ENCODE results near the gene MPPED1.

MPPED1 gene

DNA sequence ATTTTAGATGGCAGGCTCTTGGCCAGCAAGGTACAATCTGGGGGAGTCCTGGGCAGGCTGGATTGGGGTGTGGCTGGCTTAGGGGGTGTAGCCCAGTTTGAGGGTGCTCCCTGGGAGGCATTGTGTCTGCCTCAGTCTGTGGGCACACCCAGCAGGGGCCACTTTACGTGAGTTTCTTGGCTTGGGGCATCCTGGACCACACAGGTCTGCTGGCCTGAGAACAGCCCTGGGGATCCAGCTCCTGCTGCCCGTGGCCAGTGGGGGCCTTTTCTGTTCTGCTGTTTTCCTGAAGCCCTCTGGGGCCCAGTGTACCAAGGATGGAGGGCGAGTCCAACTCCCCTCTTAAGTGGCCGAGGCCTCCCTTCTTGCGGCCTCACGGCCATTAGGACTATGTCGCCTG, 71.9 kb downstream of the MPPED1 start:
- H3K4me3 ChIP-seq (replicated peaks; ENCODE audit: low read depth, low read length) = no peak overlapping the region
- no peak for DNase-seq (ENCODE audit: extremely low read depth, low read depth)
- TF ChIP-seq, protein P1, sequence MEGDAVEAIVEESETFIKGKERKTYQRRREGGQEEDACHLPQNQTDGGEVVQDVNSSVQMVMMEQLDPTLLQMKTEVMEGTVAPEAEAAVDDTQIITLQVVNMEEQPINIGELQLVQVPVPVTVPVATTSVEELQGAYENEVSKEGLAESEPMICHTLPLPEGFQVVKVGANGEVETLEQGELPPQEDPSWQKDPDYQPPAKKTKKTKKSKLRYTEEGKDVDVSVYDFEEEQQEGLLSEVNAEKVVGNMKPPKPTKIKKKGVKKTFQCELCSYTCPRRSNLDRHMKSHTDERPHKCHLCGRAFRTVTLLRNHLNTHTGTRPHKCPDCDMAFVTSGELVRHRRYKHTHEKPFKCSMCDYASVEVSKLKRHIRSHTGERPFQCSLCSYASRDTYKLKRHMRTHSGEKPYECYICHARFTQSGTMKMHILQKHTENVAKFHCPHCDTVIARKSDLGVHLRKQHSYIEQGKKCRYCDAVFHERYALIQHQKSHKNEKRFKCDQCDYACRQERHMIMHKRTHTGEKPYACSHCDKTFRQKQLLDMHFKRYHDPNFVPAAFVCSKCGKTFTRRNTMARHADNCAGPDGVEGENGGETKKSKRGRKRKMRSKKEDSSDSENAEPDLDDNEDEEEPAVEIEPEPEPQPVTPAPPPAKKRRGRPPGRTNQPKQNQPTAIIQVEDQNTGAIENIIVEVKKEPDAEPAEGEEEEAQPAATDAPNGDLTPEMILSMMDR (IDR thresholded peaks at IDR 0.05; ENCODE audit: low read depth, low read length, missing control alignments) = no peak

DNA sequence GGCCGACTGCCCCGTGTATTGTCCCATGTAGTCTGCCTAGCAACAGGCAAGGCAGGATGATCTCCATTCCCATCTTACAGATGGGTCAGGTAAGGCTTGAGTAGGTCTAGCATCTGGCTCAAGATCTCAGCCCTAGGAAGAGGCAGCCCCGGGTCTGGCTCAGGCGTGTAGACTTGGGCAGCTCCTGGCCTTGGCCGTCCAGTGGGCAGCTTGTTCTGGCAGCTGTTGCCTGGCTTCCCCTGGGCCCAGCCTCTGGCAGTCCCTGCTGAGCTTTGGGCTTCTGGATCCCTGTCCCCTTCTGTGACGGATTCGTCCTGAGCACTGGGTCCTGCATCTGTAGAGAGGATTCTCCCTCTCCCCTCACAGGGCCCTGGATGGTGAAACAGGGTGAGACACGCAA, 72.4 kb downstream of the MPPED1 start:
- DNase-seq (ENCODE audit: extremely low read depth, low read depth) = no peak
- no peak overlapping the region for H3K4me3 ChIP-seq (replicated peaks; ENCODE audit: low read depth, low read length)
- TF ChIP-seq, protein P1 (IDR thresholded peaks at IDR 0.05; ENCODE audit: low read depth, low read length, missing control alignments) = no peak

DNA sequence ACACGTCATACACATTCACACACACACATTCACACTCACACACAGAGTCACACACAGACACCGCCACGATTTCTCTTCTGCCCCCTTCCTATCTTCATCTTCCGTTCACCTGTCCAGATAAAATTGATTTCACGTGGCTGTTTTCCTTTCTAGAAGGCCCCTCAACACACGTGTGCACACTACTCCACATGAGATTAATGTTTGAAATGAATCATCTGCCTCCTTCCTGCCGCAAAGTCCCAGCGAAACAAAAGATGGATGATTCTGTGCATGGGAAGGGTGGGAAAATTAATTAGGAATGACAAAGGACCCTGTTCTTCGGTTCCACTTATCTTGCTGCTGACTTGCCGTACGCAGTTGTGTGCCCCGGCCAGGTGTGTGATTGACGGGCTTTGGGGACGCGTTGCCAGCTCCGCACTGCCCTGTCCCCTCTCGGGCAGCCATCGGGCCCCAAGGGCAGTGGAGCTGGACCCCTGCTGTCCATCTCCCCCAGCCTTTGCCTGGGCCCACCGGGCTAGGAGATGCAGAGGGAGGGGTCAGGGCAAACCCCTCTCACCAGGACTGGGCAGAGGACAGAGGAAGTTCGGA, 73.8 kb downstream of the MPPED1 start:
- TF ChIP-seq, protein P1 (IDR thresholded peaks at IDR 0.05; ENCODE audit: low read depth, low read length, missing control alignments) = no peak
- no peak for DNase-seq (ENCODE audit: extremely low read depth, low read depth)
- H3K4me3 ChIP-seq (replicated peaks; ENCODE audit: low read depth, low read length) = no peak overlapping the region

DNA sequence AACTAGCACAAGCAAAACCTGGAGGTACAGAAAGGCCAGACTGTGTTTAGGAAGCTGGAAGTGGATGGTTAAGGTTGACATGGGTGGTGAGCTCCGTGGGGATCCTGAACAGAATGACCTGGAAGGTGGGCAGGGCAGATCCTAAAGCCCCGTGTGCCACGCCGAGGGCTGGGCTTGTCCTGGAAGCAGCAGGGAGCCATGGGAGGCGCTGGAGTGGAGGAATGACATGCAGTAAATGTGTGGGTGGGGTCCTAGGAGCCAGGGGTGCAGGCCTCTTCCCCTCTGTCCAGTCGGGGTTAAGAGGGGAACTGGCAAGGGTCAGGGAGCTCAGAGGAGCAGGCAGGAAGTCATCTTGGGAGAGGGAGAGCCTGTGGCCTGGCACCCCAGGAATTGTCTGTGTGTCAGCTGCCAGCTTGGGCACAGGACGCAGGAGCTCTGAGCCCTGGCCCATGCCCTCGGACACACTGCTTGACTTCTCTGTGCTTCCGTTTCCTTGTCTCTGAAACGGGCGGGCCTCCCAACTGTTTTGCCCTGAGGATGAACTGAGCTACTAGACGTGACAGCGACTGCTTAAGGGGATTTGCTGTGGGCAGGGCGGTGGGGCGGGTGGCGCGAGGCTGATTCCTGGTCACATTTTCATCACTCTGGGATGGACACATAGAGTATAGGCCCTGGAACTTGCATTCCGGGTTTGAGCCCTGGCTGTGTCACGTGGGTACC, 75.7 kb downstream of the MPPED1 start:
- H3K4me3 ChIP-seq (replicated peaks; ENCODE audit: low read depth, low read length) = no peak overlapping the region
- no peak for DNase-seq (ENCODE audit: extremely low read depth, low read depth)
- TF ChIP-seq, protein P1 (IDR thresholded peaks at IDR 0.05; ENCODE audit: low read depth, low read length, missing control alignments) = no peak

DNA sequence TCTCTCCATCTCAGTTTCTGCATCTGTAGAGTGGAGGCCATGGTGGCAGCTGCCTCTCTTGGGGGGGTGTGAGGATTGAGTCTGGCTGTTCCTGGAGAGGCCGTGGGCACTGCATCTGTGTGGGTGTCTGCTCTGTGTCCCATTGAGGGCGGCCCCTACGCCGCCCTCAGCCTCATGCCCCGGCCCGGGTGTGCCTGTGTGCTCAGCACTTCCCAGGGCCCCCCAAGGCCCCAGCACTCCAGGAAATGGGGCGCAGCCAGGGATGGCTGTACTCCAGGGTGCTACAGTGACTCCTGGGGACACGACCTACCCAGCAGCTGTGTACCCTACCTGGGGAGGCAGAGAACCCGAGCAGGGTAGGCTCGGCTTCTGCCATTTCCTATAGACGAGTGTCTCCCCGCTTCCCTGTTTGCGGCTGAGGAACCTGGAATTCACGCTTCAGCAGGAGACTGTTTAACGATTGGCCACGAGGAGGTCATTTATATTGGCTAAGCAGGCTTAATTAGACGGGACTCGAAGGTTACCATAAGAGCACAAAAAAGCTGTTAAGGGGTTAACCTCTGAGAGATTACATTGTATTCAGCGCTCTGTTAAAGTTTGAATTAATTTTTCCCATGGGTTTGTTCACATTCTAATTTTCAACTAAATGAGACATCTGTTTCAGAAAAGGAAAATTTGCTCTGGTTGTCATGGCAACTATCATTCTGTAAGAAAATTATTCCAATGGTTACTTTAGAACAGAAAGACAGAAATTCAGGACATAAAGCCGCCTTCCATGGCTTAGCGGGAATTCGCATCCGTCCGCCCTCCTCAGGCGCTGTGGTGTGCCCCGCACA, 76.4 kb downstream of the MPPED1 start:
- no peak overlapping the region for H3K4me3 ChIP-seq (replicated peaks; ENCODE audit: low read depth, low read length)
- no peak for DNase-seq (ENCODE audit: extremely low read depth, low read depth)
- TF ChIP-seq, protein P1 (IDR thresholded peaks at IDR 0.05; ENCODE audit: low read depth, low read length, missing control alignments) = no peak

DNA sequence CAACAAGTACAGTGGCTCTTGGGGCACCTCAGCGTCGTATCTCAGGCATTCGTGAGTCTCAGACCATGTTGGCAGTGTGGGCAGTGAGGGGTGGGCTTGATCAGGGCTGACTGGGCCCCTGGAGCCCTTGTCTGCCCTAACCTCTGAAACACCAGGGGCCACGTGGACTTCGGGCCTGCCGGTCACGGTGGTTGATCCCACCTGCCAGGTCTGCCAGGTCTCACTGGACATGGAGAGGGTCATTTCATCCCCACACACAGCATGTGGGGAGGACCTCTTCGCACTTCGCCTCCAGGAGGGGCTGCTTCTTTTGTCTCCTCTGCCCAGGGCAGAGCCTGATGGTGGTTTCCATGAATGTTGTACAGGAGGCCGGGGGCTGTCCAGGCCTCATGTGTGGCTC, 77.1 kb downstream of the MPPED1 start:
- H3K4me3 ChIP-seq (replicated peaks; ENCODE audit: low read depth, low read length) = no peak overlapping the region
- TF ChIP-seq, protein P1 (IDR thresholded peaks at IDR 0.05; ENCODE audit: low read depth, low read length, missing control alignments) = no peak
- no peak for DNase-seq (ENCODE audit: extremely low read depth, low read depth)

All from HFF-Myc (cell line).